Measurements from ENCODE around the gene CDNF.

DNA sequence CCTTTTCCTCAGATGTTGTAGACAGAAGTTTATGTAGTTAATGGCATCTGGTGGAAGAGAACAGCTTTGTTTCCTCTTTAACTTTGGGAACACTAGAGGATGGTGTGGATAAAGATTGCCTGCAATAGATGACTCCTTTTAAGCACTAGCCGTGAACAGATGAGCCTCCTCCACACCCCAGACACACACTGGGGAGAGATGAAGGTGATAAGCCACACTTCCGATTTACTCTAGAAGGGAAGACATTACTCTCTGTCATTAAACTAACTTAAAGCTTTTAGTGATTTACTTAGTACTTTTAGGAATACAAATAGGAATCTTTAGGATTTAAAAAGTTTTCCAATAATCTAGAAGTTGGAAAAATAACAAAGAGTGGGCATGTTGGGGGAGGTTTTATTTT is 7.1 kb upstream of the CDNF start:
- TF ChIP-seq LEF1 (IDR thresholded peaks at IDR 0.05; ENCODE audit: borderline replicate concordance): no peak
- TF ChIP-seq FOXM1 (IDR thresholded peaks at IDR 0.05; ENCODE audit: borderline replicate concordance): no peak
- no peak for TF ChIP-seq L3MBTL2 (conservative IDR thresholded peaks at IDR 0.05)
- TF ChIP-seq SP1 (IDR thresholded peaks at IDR 0.05): no peak
- TF ChIP-seq TARDBP (IDR thresholded peaks at IDR 0.05): no peak
- TF ChIP-seq ARNT (IDR thresholded peaks at IDR 0.05): no peak
- TF ChIP-seq ELF4 (IDR thresholded peaks at IDR 0.05): no peak
- no peak for TF ChIP-seq CTBP1 (IDR thresholded peaks at IDR 0.05; ENCODE audit: borderline replicate concordance)
- no peak for TF ChIP-seq SUZ12 (IDR thresholded peaks at IDR 0.05)
